ENCODE results near the gene ENPP3. TPM values are rescaled to one million over a fixed set of nuclear protein-coding genes. Genes with fewer than 3 reads are reported as not detected.

The ENPP3 gene
- total and polyA plus RNA-seq, 2 donors (not counting 1 experiment from before 2014, with no cell fraction given): 0.18 to 0.25 TPM

GRCh38 chr6:131728296-131728939 is 91.3 kb downstream of the ENPP3 start:
- H3K27ac ChIP-seq (ENCODE audit: low read length in 2 of 2): no peak overlapping the region
- H3K4me2 ChIP-seq (replicated peaks; ENCODE audit: low read depth, low read length, poor library complexity, severe bottlenecking): no peak overlapping the region
- ATAC-seq (ENCODE audit: low read depth): no peak
- no peak overlapping the region for H2AFZ ChIP-seq (ENCODE audit: insufficient read depth, low read depth, low read length, poor library complexity, severe bottlenecking)
- TF ChIP-seq EZH2 (IDR thresholded peaks at IDR 0.05; ENCODE audit: borderline replicate concordance, insufficient read depth, low read depth, low read length, poor library complexity, severe bottlenecking) (no peak), CTCF (IDR thresholded peaks at IDR 0.05) (no peak)
- no peaks in the 10 kb centered on the region for H3K4me1 ChIP-seq (ENCODE audit: control insufficient read depth in 2 of 2, insufficient read depth in 2 of 2, low read length in 2 of 2)
- intact Hi-C loops (cut with micrococcal nuclease): no loop called here
- H4K20me1 ChIP-seq (ENCODE audit: control insufficient read depth, insufficient read depth, low read length, poor library complexity, severe bottlenecking): no peaks in the 10 kb centered on the region
- no CpG with 5 or more reads among the region's 3 CpGs for WGBS (ENCODE audit: insufficient coverage)
- H3K9me3 Mint-ChIP-seq (ENCODE audit: insufficient read depth): no peaks in the 10 kb centered on the region
- no peak overlapping the region for H3K4me3 ChIP-seq (ENCODE audit: control extremely low read depth in 1 of 5, extremely low read depth in 1 of 5, insufficient read depth in 1 of 5, low read depth in 2 of 5, low read length in 4 of 5)
- H3K27me3 Mint-ChIP-seq: peaks cover 2% of the 10 kb centered on the region
- DNase-seq: no peak
- H3K4me3 Mint-ChIP-seq: no peak overlapping the region
- ChIA-PET POLR2A (no interaction called here), CTCF (interaction anchor here (1.1 kb wide), 1 partner anchor 33 kb away, joined by 3 read pairs; no protein-coding TSS in a partner anchor)
- H3K9ac ChIP-seq (ENCODE audit: low read length): no peak overlapping the region
- no peaks in the 10 kb centered on the region for H3K4me1 Mint-ChIP-seq
- H3K9me3 ChIP-seq (ENCODE audit: control extremely low read depth in 1 of 3, control insufficient read depth in 2 of 3, insufficient read depth in 1 of 3, low read length in 2 of 3): no peaks in the 10 kb centered on the region
- H3K36me3 ChIP-seq (replicated peaks in 1 of 2; ENCODE audit: control extremely low read depth in 1 of 2, control insufficient read depth in 1 of 2, extremely low read depth in 1 of 2, insufficient read depth in 2 of 2, low read length in 1 of 2): no peaks in the 10 kb centered on the region
- H3K27me3 ChIP-seq (replicated peaks in 1 of 4; ENCODE audit: control extremely low read depth in 1 of 4, control insufficient read depth in 3 of 4, insufficient read depth in 4 of 4, low read length in 3 of 4): no peaks in the 10 kb centered on the region
- no peaks in the 10 kb centered on the region for H3K79me2 ChIP-seq (ENCODE audit: control insufficient read depth, insufficient read depth, low read length)
- no peak overlapping the region for H3K27ac Mint-ChIP-seq

- no peak overlapping the region for H3K9ac ChIP-seq (ENCODE audit: low read length)
- Mint-ChIP-seq H3K4me3 (no peak overlapping the region), H3K27me3 (peaks cover 2% of the 10 kb centered on the region), H3K4me1 (no peaks in the 10 kb centered on the region), H3K27ac (no peak overlapping the region), H3K9me3 (ENCODE audit: insufficient read depth) (no peaks in the 10 kb centered on the region)
- no CpG with 5 or more reads among the region's 4 CpGs for WGBS (ENCODE audit: insufficient coverage)
- POLR2A ChIA-PET: no interaction called here
- CTCF ChIA-PET: interaction anchor here (1.1 kb wide), 1 partner anchor 35 kb away, joined by 3 read pairs; no protein-coding TSS in a partner anchor
- intact Hi-C loops (cut with micrococcal nuclease): no loop called here
- no peaks in the 10 kb centered on the region for H3K79me2 ChIP-seq (ENCODE audit: control insufficient read depth, insufficient read depth, low read length)
- no peak overlapping the region for H3K4me2 ChIP-seq (replicated peaks; ENCODE audit: low read depth, low read length, poor library complexity, severe bottlenecking)
- H4K20me1 ChIP-seq (ENCODE audit: control insufficient read depth, insufficient read depth, low read length, poor library complexity, severe bottlenecking): no peaks in the 10 kb centered on the region
- H3K4me1 ChIP-seq (ENCODE audit: control insufficient read depth in 2 of 2, insufficient read depth in 2 of 2, low read length in 2 of 2): no peaks in the 10 kb centered on the region
- no peak overlapping the region for H3K4me3 ChIP-seq (ENCODE audit: control extremely low read depth in 1 of 5, extremely low read depth in 1 of 5, insufficient read depth in 1 of 5, low read depth in 2 of 5, low read length in 4 of 5)
- no peak overlapping the region for H3K27ac ChIP-seq (ENCODE audit: low read length in 2 of 2)
- H2AFZ ChIP-seq (ENCODE audit: insufficient read depth, low read depth, low read length, poor library complexity, severe bottlenecking): no peak overlapping the region
- no peaks in the 10 kb centered on the region for H3K9me3 ChIP-seq (ENCODE audit: control extremely low read depth in 1 of 3, control insufficient read depth in 2 of 3, insufficient read depth in 1 of 3, low read length in 2 of 3)
- DNase-seq (no peak), ATAC-seq (ENCODE audit: low read depth) (no peak)
- H3K27me3 ChIP-seq (replicated peaks in 1 of 4; ENCODE audit: control extremely low read depth in 1 of 4, control insufficient read depth in 3 of 4, insufficient read depth in 4 of 4, low read length in 3 of 4): no peaks in the 10 kb centered on the region
- H3K36me3 ChIP-seq (replicated peaks in 1 of 2; ENCODE audit: control extremely low read depth in 1 of 2, control insufficient read depth in 1 of 2, extremely low read depth in 1 of 2, insufficient read depth in 2 of 2, low read length in 1 of 2): no peaks in the 10 kb centered on the region
- no peak for TF ChIP-seq CTCF (IDR thresholded peaks at IDR 0.05)
Measured at GRCh38 chr6:131729550-131729949, 92.4 kb downstream of the ENPP3 start.
